Effector memory CD4-positive, alpha-beta T cell (primary cell): Measurements from ENCODE around the gene MLLT10.
"Not testable (repeated sequence)": the region's sequence is repeated elsewhere in the genome, so short reads cannot be mapped to it uniquely, and the experiment has no call there.

Source experiments
- DNase-seq, 3 donors: peaks; one replicate each; pipeline ENCODE4 v3.0.0-alpha.2; 2020
- H3K27ac ChIP-seq: 2 replicates; pipeline ENCODE4 v1.7.0; 2013; ENCODE audit warnings: mild to moderate bottlenecking, low read length, moderate library complexity; ENCODE audit not compliant: insufficient read depth, poor library complexity, severe bottlenecking
- H3K27me3 ChIP-seq: replicated peaks from 2 replicates; pipeline ENCODE4 v1.7.0; 2013; ENCODE audit warnings: mild to moderate bottlenecking, low read length; ENCODE audit not compliant: insufficient read depth, control insufficient read depth, poor library complexity, severe bottlenecking
- H3K36me3 ChIP-seq: 2 replicates; pipeline ENCODE4 v1.7.0; 2013; ENCODE audit warnings: mild to moderate bottlenecking, low read length, moderate library complexity; ENCODE audit not compliant: control insufficient read depth, insufficient read depth
- H3K4me1 ChIP-seq: 2 replicates; pipeline ENCODE4 v1.7.0; 2013; ENCODE audit warnings: low read length, mild to moderate bottlenecking; ENCODE audit not compliant: control insufficient read depth, insufficient read depth, poor library complexity, severe bottlenecking
- H3K4me3 ChIP-seq: 2 replicates; pipeline ENCODE4 v1.7.0; 2013; ENCODE audit warnings: low read length, low read depth, mild to moderate bottlenecking; ENCODE audit not compliant: insufficient read depth, poor library complexity, severe bottlenecking
- H3K9me3 ChIP-seq: 2 replicates; pipeline ENCODE4 v1.7.0; 2013; ENCODE audit warnings: mild to moderate bottlenecking, low read length, moderate library complexity; ENCODE audit not compliant: control insufficient read depth

Gene MLLT10

DNA sequence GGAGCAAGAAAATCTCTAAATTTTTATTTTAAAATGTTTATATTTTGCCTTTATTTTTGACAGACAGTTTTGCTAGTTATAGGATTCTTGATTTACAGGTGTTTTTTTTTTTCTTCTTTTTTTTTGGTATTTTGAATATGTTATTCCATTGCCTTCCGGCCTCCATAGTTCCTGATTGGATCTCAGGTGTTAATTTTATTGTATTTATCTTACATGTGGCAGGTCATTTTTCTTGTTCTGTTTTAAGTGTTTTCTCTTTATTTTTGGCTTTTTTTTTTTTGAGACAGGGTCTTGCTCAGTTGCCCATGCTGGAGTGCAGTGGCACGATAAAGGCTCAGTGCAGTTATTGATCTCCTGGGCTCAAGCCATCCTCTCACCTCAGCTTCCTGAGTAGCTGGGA lies 73.9 kb downstream of the MLLT10 start:
- no peak for DNase-seq
- Histone ChIP-seq H3K27me3 (no peaks in the 10 kb centered on the region), H3K36me3 (no peaks in the 10 kb centered on the region), H3K9me3 (no peaks in the 10 kb centered on the region), H3K27ac (no peak overlapping the region), H3K4me1 (no peaks in the 10 kb centered on the region), H3K4me3 (no peak overlapping the region)

DNA sequence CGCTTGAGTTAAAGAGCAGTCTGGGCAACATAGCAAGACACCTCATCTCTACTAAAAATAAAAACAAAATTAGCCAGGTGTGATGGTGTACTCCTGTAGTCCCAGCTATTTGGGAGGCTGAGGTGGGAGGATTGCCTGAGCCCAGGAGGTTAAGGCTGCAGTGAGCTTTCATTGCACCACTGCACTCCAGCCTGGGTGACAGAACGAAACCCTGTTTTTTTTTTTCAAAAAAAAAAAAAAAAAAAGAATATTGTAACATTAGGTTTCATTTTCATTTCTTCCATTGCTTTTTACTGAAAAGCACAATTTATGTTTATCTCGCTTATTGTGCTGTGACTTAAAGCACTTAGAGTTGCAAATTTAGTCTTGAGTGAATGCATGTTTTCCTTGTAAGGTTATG lies 80.0 kb downstream of the MLLT10 start:
- DNase-seq: no peak
- H3K27ac ChIP-seq: no peak overlapping the region
- no peaks in the 10 kb centered on the region for H3K4me1 ChIP-seq
- H3K27me3 ChIP-seq: no peaks in the 10 kb centered on the region
- H3K4me3 ChIP-seq: no peak overlapping the region
- peaks cover 4% of the 10 kb centered on the region for H3K36me3 ChIP-seq
- no peaks in the 10 kb centered on the region for H3K9me3 ChIP-seq

DNA sequence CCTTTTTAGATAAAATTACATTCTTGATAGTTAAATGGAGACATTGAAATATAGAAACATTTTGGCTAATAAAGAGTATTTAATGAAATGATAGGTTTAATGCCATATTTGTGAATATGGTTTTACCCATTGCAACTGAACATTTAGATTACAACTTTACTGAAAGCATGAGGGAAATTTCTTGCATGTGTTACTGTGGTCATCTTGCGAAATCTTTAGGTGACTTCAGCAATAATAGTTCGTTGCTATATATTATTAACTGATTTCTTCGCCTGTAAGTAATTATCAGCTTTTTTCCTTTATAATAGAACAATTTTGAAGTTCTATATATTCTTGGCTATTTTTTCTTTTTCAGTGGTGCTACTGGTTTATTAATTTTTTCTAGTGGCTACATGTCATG lies 83.2 kb downstream of the MLLT10 start:
- no peaks in the 10 kb centered on the region for H3K4me1 ChIP-seq
- DNase-seq: no peak
- H3K27me3 ChIP-seq: no peaks in the 10 kb centered on the region
- no peak overlapping the region for H3K4me3 ChIP-seq
- H3K9me3 ChIP-seq: no peaks in the 10 kb centered on the region
- H3K27ac ChIP-seq: no peak overlapping the region
- peaks cover 4% of the 10 kb centered on the region for H3K36me3 ChIP-seq

- Histone ChIP-seq H3K9me3 (no peaks in the 10 kb centered on the region), H3K27ac (no peak overlapping the region), H3K27me3 (no peaks in the 10 kb centered on the region), H3K4me3 (no peak overlapping the region), H3K36me3 (peaks cover 8% of the 10 kb centered on the region), H3K4me1 (no peaks in the 10 kb centered on the region)
- no peak for DNase-seq
These were observed 89.3 kb downstream of the MLLT10 start for GRCh38 chr10:21623291-21623690.

GRCh38 chr10:21624421-21624820 lies 90.4 kb downstream of the MLLT10 start:
- not testable (repeated sequence) for H3K9me3 ChIP-seq, DNase-seq, H3K4me1 ChIP-seq, H3K4me3 ChIP-seq, H3K27ac ChIP-seq, H3K36me3 ChIP-seq, H3K27me3 ChIP-seq

GRCh38 chr10:21624951-21625350 lies 90.9 kb downstream of the MLLT10 start:
- H3K27ac ChIP-seq: no peak overlapping the region
- H3K4me1 ChIP-seq: no peaks in the 10 kb centered on the region
- H3K4me3 ChIP-seq: no peak overlapping the region
- no peak for DNase-seq
- no peaks in the 10 kb centered on the region for H3K9me3 ChIP-seq
- H3K27me3 ChIP-seq: no peaks in the 10 kb centered on the region
- H3K36me3 ChIP-seq: peaks cover 5% of the 10 kb centered on the region

DNA sequence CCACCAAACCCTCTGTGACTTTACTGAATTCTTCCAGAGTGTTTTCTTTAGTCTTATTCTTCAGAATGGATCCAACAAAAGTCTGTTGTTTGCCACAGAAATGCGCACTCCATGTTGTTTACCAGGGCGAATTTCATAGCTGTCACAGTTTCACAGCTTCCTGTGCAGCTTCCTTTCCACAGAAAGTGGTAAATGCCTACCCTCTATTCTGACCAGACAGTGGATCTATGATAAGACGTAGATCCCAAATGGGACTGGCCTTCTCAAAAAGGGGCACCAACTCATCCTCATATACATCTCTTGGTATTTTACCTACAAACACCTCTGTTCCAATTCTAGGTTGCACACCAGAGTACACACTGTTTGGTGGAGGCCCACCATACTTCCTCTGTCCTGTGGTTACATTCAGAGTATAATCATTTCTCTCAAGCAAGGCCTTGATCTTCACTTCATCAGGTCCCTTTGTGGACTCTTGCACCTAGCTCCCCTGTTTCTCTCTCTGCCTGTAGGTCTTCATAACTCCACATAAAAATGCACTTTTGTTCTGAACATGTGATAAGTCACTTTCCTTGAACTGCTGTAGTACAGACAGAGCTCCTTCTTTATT lies 91.7 kb downstream of the MLLT10 start:
- no peak overlapping the region for H3K27ac ChIP-seq
- H3K4me3 ChIP-seq: no peak overlapping the region
- no peaks in the 10 kb centered on the region for H3K9me3 ChIP-seq
- no peaks in the 10 kb centered on the region for H3K4me1 ChIP-seq
- H3K36me3 ChIP-seq: peaks cover 8% of the 10 kb centered on the region
- no peak for DNase-seq
- no peaks in the 10 kb centered on the region for H3K27me3 ChIP-seq

DNA sequence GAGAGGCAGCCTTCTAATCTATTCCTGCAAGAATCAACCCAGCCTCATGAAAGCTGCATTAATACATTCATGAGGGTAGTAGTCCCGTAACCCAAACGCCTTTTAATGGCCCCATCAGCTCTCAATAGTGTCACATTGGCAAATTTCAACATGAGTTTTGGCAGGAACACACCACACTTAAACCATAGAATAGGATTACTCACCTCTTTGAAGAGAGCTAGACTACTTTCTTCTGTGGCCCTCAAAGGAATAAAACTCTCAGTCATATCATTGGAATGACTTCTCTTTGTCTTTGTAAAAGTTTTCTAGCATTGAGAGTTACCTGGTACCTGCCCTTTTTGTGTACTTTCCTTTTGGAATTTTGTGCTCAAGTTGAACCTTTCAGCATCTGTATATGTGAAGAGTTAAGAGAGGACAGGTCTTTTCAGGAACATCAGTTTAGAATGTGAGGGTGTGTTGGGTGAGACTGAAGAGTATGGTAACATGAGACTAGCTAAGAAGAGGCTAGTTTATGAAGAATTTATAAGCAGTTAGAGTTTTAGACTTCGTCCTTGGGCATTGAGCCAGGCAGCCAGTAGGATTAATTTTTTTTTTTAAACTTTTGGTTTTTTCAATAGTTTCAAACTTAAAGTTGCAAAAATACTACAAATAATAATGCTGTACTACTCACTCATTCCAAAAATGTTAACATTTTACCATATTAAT lies 92.6 kb downstream of the MLLT10 start:
- DNase-seq: no peak
- H3K27ac ChIP-seq: no peak overlapping the region
- H3K4me3 ChIP-seq: no peak overlapping the region
- peaks cover 9% of the 10 kb centered on the region for H3K36me3 ChIP-seq
- H3K4me1 ChIP-seq: no peaks in the 10 kb centered on the region
- H3K9me3 ChIP-seq: no peaks in the 10 kb centered on the region
- no peaks in the 10 kb centered on the region for H3K27me3 ChIP-seq

GRCh38 chr10:21627331-21627730 lies 93.3 kb downstream of the MLLT10 start:
- no peak overlapping the region for H3K4me3 ChIP-seq

DNA sequence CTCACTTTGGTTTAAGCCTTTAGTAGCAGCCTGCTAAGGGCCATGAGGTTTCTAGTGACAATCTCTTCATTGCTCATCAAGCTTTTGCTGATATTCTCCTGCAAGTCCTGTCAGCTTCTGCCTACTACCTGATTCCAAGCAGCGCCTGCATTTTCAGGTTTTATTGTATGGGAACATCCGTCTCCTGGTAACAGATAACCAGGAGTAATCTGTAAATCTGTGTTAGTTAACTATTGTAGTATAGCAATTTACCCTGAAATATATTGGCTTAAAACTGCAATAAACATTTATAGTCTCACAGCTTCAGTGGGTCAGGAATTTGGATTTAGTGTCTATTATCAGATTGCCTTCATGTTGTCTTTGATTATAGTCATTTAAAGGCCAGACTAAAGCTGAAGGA lies 94.0 kb downstream of the MLLT10 start:
- Histone ChIP-seq H3K4me1 (no peaks in the 10 kb centered on the region), H3K27me3 (no peaks in the 10 kb centered on the region), H3K9me3 (no peaks in the 10 kb centered on the region), H3K4me3 (no peak overlapping the region), H3K27ac (no peak overlapping the region), H3K36me3 (peaks cover 9% of the 10 kb centered on the region)
- DNase-seq: no peak

More at GRCh38 chr10:21627331-21627730, 93.3 kb downstream of the MLLT10 start:
- DNase-seq: no peak
- Histone ChIP-seq H3K27ac (no peak overlapping the region), H3K27me3 (no peaks in the 10 kb centered on the region), H3K36me3 (peaks cover 9% of the 10 kb centered on the region), H3K9me3 (no peaks in the 10 kb centered on the region), H3K4me1 (no peaks in the 10 kb centered on the region)
